A549 (cell line): ENCODE data around the gene CCDC83. TPM values are rescaled to one million over a fixed set of nuclear protein-coding genes. Genes with fewer than 3 reads are reported as not detected.

Source experiments
- ATAC-seq, 2 experiments: fragments of 200-7000 bp in 1 of 2; fragments of >200 bp in 1 of 2; cut with Nextera tagmentation in 1 of 2; cut with Tn5 transposase in 1 of 2; 3 replicates each; pipeline versions ENCODE4 v1.8.0 to v1.9.1; 2018 to 2020; ENCODE audit warnings: mild to moderate bottlenecking in 1 of 2, moderate library complexity in 1 of 2
- CTCF ChIA-PET: fragments of 300-600 bp; sonication (Branson Sonifier 250); formaldehyde crosslinking; extraction: SDS; loops from one replicate; lab custom pipeline; 2021; ENCODE audit warnings: antibody characterized with exemption, inconsistent platforms; lab: Yijun Ruan, JAX
- POLR2A ChIA-PET: fragments of 350-600 bp; formaldehyde crosslinking; extraction: SDS; loops from one replicate; lab custom pipeline; 2021; ENCODE audit warnings: antibody characterized with exemption, inconsistent platforms; lab: Yijun Ruan, JAX
- DNase-seq, 2 experiments: peaks; one replicate each; pipeline versions ENCODE4 v3.0.0 to v3.0.0-alpha.2; 2011 to 2016; ENCODE audit warnings: low read depth in 1 of 2, low spot score in 1 of 2
- FAIRE-seq: peaks from 2 replicates; lab custom pipeline; 2011; peaks lifted over from hg19 to GRCh38; lab: Jason Lieb, UNC
- H3K27ac ChIP-seq, 2 experiments: fragments of >200 bp; sonication (Bioruptor Twin); formaldehyde crosslinking; 3 replicates each; pipeline ENCODE4 v1.5.1; 2016 to 2017
- H3K4me1 ChIP-seq: fragments of >200 bp; sonication (Bioruptor Twin); formaldehyde crosslinking; 3 replicates; pipeline ENCODE4 v1.6.1; 2016
- H3K4me2 ChIP-seq: fragments of >200 bp; sonication (Bioruptor Twin); formaldehyde crosslinking; 3 replicates; pipeline ENCODE4 v1.6.1; 2016
- H3K4me3 ChIP-seq: fragments of >200 bp; sonication (Bioruptor Twin); formaldehyde crosslinking; 3 replicates; pipeline ENCODE4 v1.5.1; 2016
- H3K9me3 ChIP-seq: fragments of >200 bp; sonication (Bioruptor Twin); formaldehyde crosslinking; 3 replicates; pipeline ENCODE4 v1.6.1; 2016
- CBX2 ChIP-seq: fragments of 200-600 bp; sonication (generic); IDR thresholded peaks from 2 replicates; pipeline ENCODE4 v1.6.1; 2016; ENCODE audit warnings: low read depth, mild to moderate bottlenecking, borderline replicate concordance
- CBX8 ChIP-seq: fragments of 200-600 bp; sonication (generic); IDR thresholded peaks from 2 replicates; pipeline ENCODE4 v1.6.1; 2016
- E2F6 ChIP-seq: IDR thresholded peaks from 2 replicates; pipeline ENCODE4 v1.6.1; 2012; ENCODE audit warnings: low read depth, borderline replicate concordance
- EHMT2 ChIP-seq: fragments of 200-600 bp; sonication (generic); IDR thresholded peaks from 2 replicates; pipeline ENCODE4 v1.6.1; 2016; ENCODE audit warnings: antibody characterized with exemption, low read depth, mild to moderate bottlenecking, moderate library complexity
- FOSL2 ChIP-seq, 2 experiments: fragments of 450-650 bp in 1 of 2; fragments of >200 bp in 1 of 2; sonication (Bioruptor Twin) in 1 of 2; formaldehyde crosslinking; IDR thresholded peaks; 2 replicates each; pipeline versions ENCODE4 v1.5.0 to v1.6.1; 2016 to 2020; ENCODE audit warnings: mild to moderate bottlenecking in 1 of 2, moderate library complexity in 1 of 2
- HOXA7 ChIP-seq: fragments of 250-450 bp; sonication (Bioruptor Pico); IDR thresholded peaks from 2 replicates; pipeline ENCODE4 v1.5.0; 2020; ENCODE audit warnings: mild to moderate bottlenecking, moderate library complexity
- MAZ ChIP-seq: fragments of 150-350 bp; IDR thresholded peaks from 2 replicates; pipeline ENCODE4 v1.6.1; 2014; ENCODE audit warnings: antibody characterized with exemption, low read depth, low read length, borderline replicate concordance
- NFE2L2 ChIP-seq: fragments of 150-350 bp; conservative IDR thresholded peaks from 2 replicates; pipeline ENCODE4 v1.6.1; 2014; ENCODE audit warnings: low read length
- NR3C1 ChIP-seq: fragments of >200 bp; sonication (Bioruptor Twin); formaldehyde crosslinking; IDR thresholded peaks from 3 replicates; pipeline ENCODE4 v1.6.1; 2017
- PHF8 ChIP-seq: fragments of 200-600 bp; sonication (generic); IDR thresholded peaks from 2 replicates; pipeline ENCODE4 v1.6.1; 2016; ENCODE audit warnings: low read depth, mild to moderate bottlenecking, antibody characterized with exemption, moderate library complexity, borderline replicate concordance
- POLR2A ChIP-seq: IDR thresholded peaks from 2 replicates; pipeline ENCODE4 v1.6.1; 2012; ENCODE audit warnings: mild to moderate bottlenecking, low read length
- RAD21 ChIP-seq, 2 experiments: fragments of >200 bp in 1 of 2; sonication (Bioruptor Twin) in 1 of 2; formaldehyde crosslinking in 1 of 2; IDR thresholded peaks in 1 of 2; conservative IDR thresholded peaks in 1 of 2; 2 replicates in 1 of 2; 3 replicates in 1 of 2; pipeline ENCODE4 v1.6.1; 2012 to 2018; ENCODE audit warnings: inconsistent platforms in 1 of 2
- RFX5 ChIP-seq: fragments of 450-650 bp; IDR thresholded peaks from 2 replicates; pipeline ENCODE4 v1.7.1; 2014; ENCODE audit warnings: antibody characterized with exemption, mild to moderate bottlenecking, moderate library complexity
- RNF2 ChIP-seq: fragments of 200-600 bp; sonication (generic); IDR thresholded peaks from 2 replicates; pipeline ENCODE4 v1.6.1; 2016; ENCODE audit warnings: low read depth, mild to moderate bottlenecking, antibody characterized with exemption, moderate library complexity, borderline replicate concordance
- ZC3H11A ChIP-seq: fragments of 450-650 bp; IDR thresholded peaks from 2 replicates; pipeline ENCODE4 v1.6.1; 2014; ENCODE audit warnings: antibody characterized with exemption, mild to moderate bottlenecking
- ZSCAN20 ChIP-seq: fragments of 250-450 bp; sonication (Bioruptor Pico); IDR thresholded peaks from 2 replicates; pipeline ENCODE4 v1.8.0; 2022; ENCODE audit warnings: mild to moderate bottlenecking, moderate library complexity
- WGBS: methylation state at CpG from one replicate; pipeline ENCODE4 v1.1.6; 2017; ENCODE audit errors: missing lambda C conversion rate; 5-methylcytosine and 5-hydroxymethylcytosine counted together
- polyA plus RNA-seq, 4 experiments: library from polyadenylated mRNA; depleted of rRNA in 3 of 4; stranded (reverse); fragments of >200 nt; fragmentation: RNase III in 1 of 4; extraction: RNeasy Plus Mini Kit Qiagen cat#74134 plus additional on column Dnase treatment in 1 of 4; gene quantifications; 2 replicates in 3 of 4; 3 replicates in 1 of 4; pipeline ENCODE4 v1.2.3, GENCODE V29; 2011 to 2017
- TF ChIP-seq, protein P1 (sequence below): fragments of 200-600 bp; sonication (generic); IDR thresholded peaks from 2 replicates; pipeline ENCODE4 v1.6.1; 2016; ENCODE audit warnings: antibody characterized with exemption, mild to moderate bottlenecking, moderate library complexity
- TF ChIP-seq, protein P2 (sequence below): fragments of 250-450 bp; sonication (Bioruptor Pico); IDR thresholded peaks from 2 replicates; pipeline ENCODE4 v1.5.0; 2021; ENCODE audit warnings: mild to moderate bottlenecking, moderate library complexity, borderline replicate concordance
- TF ChIP-seq, protein P3 (sequence below): IDR thresholded peaks from 2 replicates; pipeline ENCODE4 v1.6.1; 2012

CCDC83 gene
- polyA plus RNA-seq, 2 of the 4 experiments (the other 2 are of a cell fraction) = not detected

DNA sequence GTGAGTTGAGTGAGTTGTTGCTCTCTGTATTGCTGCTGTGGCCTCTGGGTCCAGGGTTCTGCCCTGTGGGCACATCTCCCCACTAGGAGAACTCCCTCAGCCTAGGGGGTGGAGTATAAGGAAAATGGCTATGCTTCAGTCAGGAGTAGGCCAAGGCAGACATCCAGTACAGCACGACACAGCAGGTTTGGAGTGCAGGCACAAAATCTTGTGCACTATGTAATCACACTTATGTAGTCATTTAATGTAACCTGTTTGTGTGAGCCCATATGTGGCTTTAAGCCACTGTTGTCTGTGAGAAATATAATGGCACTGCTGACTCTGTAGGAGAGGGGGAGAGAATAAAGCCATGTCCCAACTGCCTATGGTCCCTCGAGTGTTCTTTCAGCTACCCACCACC, 90.1 kb downstream of the CCDC83 start:
- Histone ChIP-seq H3K4me3 (no peak overlapping the region), H3K27ac (no peak overlapping the region), H3K9me3 (no peaks in the 10 kb centered on the region)
- WGBS = 53% methylated on average over 2 of the region's 2 CpGs
- FAIRE-seq (no peak), ATAC-seq (no peak)
- TF ChIP-seq, protein P1, sequence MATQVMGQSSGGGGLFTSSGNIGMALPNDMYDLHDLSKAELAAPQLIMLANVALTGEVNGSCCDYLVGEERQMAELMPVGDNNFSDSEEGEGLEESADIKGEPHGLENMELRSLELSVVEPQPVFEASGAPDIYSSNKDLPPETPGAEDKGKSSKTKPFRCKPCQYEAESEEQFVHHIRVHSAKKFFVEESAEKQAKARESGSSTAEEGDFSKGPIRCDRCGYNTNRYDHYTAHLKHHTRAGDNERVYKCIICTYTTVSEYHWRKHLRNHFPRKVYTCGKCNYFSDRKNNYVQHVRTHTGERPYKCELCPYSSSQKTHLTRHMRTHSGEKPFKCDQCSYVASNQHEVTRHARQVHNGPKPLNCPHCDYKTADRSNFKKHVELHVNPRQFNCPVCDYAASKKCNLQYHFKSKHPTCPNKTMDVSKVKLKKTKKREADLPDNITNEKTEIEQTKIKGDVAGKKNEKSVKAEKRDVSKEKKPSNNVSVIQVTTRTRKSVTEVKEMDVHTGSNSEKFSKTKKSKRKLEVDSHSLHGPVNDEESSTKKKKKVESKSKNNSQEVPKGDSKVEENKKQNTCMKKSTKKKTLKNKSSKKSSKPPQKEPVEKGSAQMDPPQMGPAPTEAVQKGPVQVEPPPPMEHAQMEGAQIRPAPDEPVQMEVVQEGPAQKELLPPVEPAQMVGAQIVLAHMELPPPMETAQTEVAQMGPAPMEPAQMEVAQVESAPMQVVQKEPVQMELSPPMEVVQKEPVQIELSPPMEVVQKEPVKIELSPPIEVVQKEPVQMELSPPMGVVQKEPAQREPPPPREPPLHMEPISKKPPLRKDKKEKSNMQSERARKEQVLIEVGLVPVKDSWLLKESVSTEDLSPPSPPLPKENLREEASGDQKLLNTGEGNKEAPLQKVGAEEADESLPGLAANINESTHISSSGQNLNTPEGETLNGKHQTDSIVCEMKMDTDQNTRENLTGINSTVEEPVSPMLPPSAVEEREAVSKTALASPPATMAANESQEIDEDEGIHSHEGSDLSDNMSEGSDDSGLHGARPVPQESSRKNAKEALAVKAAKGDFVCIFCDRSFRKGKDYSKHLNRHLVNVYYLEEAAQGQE = no peak
- TF ChIP-seq ZSCAN20 (CRISPR knock-in tag) (no peak), CBX8 (no peak), CBX2 (no peak), PHF8 (no peak), FOSL2 (IDR thresholded peaks at IDR 0.05) (no peak), FOSL2 (CRISPR knock-in tag; IDR thresholded peaks at IDR 0.05) (no peak), NR3C1 (no peak), POLR2A (no peak)
- TF ChIP-seq, all 56 proteins: peak for 0
- peaks cover 14% of the 10 kb centered on the region for H3K4me1 ChIP-seq
- DNase-seq = no peak
- POLR2A ChIA-PET = no interaction called here
- CTCF ChIA-PET = interaction anchor here (1.6 to 1.9 kb wide), 2 partner anchors 248 to 346 kb away, joined by 3 to 4 read pairs; no protein-coding TSS in a partner anchor
- H3K4me2 ChIP-seq = no peak overlapping the region

- Histone ChIP-seq H3K9me3 (no peaks in the 10 kb centered on the region), H3K4me2 (no peak overlapping the region), H3K4me1 (peaks cover 14% of the 10 kb centered on the region), H3K4me3 (no peak overlapping the region), H3K27ac (no peak overlapping the region)
- TF ChIP-seq E2F6 = no peak
- no peak for TF ChIP-seq MAZ
- no peak for TF ChIP-seq RFX5
- TF ChIP-seq, protein P2, sequence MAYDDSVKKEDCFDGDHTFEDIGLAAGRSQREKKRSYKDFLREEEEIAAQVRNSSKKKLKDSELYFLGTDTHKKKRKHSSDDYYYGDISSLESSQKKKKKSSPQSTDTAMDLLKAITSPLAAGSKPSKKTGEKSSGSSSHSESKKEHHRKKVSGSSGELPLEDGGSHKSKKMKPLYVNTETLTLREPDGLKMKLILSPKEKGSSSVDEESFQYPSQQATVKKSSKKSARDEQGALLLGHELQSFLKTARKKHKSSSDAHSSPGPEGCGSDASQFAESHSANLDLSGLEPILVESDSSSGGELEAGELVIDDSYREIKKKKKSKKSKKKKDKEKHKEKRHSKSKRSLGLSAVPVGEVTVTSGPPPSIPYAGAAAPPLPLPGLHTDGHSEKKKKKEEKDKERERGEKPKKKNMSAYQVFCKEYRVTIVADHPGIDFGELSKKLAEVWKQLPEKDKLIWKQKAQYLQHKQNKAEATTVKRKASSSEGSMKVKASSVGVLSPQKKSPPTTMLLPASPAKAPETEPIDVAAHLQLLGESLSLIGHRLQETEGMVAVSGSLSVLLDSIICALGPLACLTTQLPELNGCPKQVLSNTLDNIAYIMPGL (CRISPR knock-in tag) = no peak
- TF ChIP-seq ZC3H11A = no peak
- TF ChIP-seq RNF2 = no peak
- TF ChIP-seq NFE2L2 = no peak
- TF ChIP-seq, protein P3, sequence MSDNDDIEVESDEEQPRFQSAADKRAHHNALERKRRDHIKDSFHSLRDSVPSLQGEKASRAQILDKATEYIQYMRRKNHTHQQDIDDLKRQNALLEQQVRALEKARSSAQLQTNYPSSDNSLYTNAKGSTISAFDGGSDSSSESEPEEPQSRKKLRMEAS = no peak
- no peak for TF ChIP-seq RAD21 (conservative IDR thresholded peaks at IDR 0.05 in 1 of 2, IDR thresholded peaks at IDR 0.05 in 1 of 2)
- TF ChIP-seq HOXA7 (CRISPR knock-in tag) = no peak
- no peak for TF ChIP-seq EHMT2
- CTCF ChIA-PET = interaction anchor here (1.9 kb wide), 1 partner anchor 248 kb away, joined by 4 read pairs; no protein-coding TSS in a partner anchor
- FAIRE-seq (no peak), DNase-seq (no peak), ATAC-seq (no peak)
- POLR2A ChIA-PET = no interaction called here
Measured at GRCh38 chr11:85945788-85946187, 90.6 kb downstream of the CCDC83 start.
